NCI-H524 (cell line): ENCODE results near the gene TMEM119.
A peak's percentile ranks its signal among the peaks of the same experiment; 100 is the strongest.
"Not testable (repeated sequence)": the region's sequence is repeated elsewhere in the genome, so short reads cannot be mapped to it uniquely, and the experiment has no call there.

Experiments used
- DNase-seq, 2 experiments: peaks; one replicate each; lab custom pipeline; 2025; lab: John Stamatoyannopoulos, UW

Gene TMEM119

DNA sequence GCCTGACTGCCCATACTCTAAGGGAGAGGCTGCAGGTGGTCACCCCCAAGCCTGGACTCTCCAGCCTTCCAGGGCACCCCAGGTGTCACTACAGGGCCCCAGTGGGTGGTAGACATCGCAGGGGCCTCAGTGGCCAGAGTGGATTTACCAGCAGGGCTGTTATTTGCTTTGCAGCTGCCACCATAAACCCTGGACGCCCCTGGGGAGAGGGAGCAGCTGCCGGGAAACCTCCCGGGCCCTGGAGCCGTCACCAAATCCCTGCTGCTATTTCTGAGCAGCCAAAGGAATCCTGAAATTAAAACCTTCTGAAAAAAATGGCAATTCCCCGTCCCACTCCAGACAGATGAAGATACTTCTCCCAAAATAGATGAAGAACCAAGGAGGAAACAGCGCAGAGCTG is 13.9 kb downstream of the TMEM119 start:
- peak; percentile 61 to 76 for DNase-seq

DNA sequence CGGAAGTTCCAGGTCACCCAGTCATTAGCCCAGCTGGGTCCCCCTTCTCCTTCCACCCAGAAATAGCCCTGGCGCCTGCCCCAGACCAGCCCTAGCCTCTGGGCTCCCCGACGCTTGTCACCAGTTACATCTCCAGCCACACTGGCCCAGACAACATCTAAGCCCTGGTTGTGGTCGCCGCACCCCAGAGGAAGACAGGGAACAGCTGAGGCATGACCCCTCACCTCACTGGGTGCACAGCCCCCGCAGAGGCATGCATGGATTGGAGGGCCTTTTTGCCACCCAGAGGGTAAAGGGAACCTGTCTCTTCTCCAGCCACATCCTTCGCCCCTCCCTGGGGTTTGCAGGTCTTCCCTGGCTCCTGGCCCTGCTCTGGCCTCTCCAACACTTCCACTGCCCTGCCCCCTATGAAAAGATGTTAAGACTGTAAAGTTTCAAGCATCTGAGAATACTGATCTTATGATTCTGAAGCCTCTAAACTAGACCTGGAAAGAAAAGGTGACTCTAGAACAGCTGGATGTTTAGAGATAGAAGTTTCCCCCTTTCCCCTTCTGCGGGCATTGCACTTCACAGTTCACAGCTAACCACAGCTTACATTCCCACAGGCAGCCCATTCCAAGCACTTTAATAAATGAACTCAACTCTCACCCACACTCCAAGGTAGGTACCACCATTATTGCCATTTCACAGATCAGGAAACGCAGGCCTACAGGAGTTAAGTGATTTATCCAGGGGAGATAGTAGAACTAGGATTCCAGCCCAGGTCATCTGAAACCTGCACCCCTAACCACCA is 14.7 kb downstream of the TMEM119 start:
- no peak for DNase-seq

DNA sequence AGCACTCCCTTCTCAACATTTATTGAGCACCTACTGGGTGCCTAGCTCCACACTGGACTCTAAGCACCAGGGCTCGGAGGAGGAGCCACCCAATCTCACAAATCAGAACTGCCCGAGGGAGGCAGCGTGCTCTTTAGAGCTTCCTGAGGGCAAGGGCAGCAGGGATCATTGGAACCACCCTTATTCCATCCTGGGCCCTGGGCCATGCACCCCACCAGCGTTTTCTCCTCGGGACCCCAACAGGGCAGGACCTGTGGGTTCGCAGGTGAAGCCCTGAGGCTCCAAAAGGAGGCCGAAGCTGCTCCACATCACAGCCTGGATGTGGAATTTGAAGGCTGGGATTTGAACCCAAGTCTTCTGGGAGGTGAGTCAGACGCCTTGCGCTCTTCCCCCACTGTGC is 15.4 kb downstream of the TMEM119 start:
- DNase-seq, result no peak

DNA sequence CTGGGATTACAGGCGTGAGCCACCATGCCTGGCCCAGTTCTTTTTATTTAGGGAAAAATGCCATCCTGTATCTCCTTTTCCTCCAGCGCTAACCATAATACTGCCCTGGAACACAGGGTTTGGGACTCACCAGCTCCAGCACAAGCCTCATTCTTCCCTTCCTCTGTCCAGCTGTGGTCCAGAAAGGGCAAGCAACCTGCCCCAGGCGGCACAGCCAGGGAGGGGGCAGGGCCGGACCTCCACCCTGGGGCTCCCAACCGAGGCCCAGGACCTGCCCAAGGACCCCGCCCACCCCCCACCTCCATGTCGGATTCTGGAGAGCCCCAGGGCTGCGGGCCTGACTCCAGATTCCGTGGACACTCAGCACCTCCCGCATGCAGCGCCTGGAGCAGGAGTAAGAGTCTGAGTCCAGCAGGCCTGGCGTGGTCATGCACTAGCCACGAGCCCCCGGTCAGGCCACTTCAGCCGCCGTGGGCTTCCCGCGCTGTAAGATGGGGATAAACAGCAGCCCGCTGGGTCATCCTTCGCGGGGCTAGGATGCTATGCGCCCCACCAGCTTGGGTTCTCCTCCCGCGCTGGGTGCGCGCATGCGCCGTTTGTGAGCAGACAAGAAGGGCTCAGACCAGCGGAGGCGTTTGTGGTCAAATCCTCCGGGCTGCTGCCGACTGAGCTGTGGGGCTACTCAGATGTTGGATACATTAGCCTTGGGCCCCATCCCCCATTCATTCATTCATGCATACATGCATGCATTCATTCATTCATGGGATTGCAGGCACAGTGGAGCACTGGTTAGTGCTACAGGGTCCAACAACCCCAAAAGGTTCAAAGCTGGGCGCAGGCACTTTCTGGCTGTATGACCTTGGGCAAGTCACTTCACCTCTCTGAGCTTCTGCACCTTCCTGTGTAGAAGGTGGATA is 16.3 kb downstream of the TMEM119 start:
- DNase-seq, result no peak

DNA sequence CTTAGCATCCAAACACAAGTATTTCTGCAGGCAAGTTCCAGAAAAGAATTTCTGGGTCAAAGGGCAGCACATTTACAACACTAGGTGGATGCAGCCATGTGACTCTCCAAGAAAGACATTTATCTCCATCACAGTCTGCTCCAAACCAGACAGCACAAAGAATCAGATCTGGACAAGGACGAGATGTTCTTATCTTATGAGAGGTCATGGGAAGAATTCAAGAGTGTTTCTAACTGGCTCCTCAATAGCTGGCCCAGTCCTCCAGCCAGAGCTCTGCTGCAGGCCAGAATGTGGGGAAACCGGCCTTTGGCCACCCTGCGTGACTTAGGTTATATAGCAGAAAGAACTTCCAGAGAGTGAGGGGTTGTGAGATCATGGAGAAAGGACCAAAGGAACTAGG is 17.4 kb downstream of the TMEM119 start:
- DNase-seq, result no peak

DNA sequence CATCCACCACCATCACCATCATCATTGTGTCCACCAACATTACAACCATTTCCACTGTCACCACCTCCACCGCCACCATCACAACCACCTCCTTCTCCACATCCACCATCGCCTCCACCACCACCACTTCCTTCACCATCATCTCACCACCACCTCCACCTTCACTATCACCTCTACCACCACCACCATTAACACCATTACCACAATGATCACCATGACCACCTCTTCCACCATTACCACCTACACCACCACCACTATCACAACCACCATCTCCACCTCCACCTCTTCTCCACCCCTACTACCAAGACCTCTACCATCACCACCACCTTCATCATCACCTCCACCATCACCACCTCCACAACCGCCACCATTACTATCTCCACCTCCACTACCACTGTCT is 19.1 kb downstream of the TMEM119 start:
- DNase-seq, result no peak

DNA sequence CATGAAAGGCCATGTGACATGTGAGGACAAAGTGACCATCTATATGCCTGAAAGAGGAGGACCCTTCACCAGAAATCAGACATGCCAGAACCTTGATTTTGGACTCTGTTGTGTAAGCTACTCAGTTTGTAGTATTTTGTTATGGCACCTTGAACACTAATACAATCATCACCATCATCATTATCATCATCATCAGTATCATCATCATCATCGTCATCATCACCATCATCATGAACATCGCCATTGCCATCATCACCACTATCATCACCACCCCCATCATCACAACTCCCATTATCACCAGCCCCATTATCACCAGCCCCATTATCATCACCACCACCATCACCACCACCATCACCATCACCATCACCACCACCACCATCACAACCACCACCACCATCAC is 19.6 kb downstream of the TMEM119 start:
- no peak for DNase-seq

DNA sequence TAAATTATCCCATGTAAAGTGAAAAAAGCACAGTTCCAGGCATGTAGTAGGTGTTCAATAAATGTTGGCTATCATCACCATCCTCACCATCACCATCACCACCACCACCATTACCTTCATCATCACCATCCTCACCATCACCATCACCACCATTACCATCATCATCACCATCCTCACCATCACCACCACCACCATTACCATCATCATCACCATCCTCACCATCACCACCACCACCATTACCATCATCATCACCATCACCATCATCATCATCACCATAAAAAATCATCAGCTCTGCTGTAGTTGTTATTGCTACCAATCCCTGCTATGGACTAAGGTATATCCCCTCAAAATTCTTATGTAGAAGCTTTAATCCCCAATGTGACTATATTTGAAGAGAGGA is 20.4 kb downstream of the TMEM119 start:
- no peak for DNase-seq

DNA sequence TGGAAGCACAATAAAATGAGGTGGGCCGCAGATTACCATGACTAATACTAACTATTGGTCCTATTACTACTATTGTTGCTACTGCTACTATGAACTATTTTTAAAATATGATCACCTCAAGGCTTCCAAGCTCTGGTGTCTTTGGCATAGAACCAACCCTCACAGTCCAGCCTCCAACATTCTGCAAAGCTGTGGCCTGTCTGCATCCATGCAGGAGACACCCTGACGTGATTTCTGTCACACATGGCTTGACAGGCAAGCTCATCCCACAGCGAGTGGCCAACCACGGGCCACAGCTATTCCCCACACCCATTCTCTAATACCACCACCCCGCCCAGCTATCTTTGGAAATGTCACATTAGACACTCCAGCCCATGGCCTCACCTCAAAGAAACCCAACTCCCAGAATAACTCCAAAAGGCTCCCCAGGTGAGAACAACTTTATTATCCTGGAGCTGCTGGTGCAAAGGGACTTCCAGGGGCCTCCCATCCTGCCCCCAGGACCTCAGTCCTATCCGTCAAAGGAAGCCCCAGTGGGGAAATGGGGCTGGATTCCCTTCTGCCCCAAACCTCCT is 21.1 kb downstream of the TMEM119 start:
- no peak for DNase-seq

DNA sequence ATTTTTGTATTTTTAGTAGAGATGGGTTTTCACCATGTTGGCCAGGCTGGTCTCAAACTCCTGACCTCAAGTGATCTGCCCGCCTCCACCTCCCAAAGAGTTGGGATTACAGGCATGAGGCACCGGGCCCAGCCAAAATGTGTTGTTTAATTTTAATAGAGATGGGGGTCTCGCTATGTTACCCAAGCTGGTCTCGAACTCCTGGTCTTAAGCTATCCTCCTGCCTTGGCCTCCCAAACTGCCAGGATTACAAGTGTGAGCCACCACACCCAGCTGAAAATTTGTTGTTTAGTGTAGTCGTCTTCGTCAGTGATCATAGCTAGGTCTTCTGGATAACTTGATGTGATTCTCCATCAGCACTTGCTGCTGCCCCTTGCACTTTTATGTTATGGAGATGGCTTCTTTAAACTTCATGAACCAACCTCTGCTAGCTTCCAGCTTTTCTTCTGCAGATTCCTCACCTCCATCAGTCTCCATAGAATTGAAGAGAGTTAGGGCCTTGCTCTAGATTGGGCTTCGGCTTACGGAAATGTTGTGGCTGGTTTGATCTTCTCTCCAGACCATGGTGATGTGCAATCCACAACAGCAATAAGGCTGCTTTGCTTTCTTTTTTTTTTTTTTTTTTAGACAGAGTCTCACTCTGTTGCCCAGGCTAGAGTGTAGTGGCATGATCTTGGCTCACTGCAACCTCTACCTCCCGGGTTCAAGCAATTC is 22.5 kb downstream of the TMEM119 start:
- DNase-seq, result no peak

DNA sequence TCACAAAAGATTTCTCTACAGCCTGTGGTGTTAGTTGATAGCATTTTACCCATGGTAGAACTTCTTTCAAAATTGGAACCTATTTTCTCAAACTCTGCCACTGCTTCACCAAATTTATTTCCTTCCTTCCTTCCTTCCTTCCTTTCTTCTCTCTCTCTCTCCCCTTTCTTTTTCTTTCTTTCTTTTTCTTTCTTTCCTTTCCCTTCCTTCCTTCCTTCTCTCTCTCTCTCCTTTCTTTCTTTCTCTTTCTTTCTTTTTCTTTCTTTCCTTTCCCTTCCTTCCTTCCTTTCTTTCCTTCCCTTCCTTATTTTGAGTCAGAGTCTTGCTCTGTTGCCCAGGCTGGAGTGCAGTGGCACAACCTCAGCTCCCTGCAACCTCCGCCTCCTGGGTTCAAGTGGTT is 23.6 kb downstream of the TMEM119 start:
- not testable (repeated sequence) for DNase-seq

DNA sequence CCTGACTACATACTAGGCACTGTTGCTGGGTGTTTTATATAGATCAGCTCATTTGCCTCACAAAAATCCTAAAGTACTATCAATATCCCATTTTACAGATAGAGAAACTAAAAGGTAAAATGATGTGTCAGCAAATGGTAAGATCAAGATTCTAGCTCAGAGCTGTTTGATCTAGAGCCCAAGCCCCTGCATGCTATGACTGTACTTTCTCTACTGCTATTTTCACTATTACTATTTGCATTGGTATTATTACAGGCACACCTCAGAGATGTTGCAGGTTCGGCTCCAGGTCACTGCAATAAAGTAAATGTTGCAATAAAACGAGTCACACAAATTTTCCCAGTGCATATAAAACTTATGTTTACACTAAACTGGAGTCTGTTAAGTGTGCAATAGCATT is 24.6 kb downstream of the TMEM119 start:
- no peak for DNase-seq

DNA sequence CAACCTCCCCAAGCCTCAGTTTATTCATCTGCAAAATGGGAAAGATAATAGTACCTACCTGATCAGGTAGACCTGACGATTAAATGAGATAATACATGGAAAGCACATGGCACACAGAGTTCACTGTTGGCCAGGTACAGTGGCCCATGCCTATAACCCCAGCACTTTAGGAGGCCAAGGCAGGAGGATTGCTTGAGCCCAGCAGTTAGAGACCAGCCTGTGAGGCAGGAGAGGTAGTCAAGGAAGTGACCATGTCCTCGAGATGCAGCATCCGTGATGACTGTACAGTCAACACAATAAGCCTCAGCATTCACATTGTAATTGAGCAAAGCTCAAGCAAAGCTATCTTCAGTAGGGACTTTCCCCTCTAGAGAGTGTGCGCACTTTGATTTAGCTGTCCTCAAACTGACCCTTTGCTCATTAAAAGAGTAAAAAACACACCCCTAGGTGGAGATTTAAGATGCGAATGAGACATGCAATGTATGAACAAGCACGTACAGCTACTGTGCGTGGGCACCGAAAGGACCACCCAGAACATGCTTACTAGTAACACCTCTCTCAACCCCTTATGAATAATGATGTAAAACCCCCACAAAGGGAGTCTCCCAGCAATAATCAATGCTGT is 25.6 kb downstream of the TMEM119 start:
- DNase-seq, result no peak

DNA sequence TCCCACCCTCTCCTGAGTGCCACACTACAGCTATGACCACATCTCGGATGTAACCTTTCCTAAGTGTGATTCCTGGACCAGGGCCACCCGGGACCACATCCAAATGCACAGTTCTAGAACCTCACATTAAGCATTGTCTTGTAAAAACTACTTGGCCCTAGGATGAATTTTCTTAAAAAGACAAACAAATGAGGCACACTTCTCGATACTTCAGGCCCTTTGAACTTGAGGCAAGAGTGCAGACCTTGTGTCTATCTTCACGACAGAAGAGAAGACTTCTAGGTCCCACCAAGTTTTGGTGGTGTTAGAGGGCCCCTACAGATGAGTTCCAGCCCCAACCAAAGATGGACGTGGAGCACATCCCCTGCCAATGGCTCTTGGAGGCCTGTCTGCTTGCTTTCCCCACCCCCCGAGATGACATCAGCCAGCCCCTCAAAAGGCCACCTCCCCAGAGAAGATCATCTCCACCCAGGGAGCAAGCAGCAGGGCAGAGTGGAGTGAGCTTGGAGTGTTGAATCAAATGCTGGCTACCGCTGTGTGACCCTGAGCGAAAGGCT is 26.2 kb downstream of the TMEM119 start:
- DNase-seq, result no peak

DNA sequence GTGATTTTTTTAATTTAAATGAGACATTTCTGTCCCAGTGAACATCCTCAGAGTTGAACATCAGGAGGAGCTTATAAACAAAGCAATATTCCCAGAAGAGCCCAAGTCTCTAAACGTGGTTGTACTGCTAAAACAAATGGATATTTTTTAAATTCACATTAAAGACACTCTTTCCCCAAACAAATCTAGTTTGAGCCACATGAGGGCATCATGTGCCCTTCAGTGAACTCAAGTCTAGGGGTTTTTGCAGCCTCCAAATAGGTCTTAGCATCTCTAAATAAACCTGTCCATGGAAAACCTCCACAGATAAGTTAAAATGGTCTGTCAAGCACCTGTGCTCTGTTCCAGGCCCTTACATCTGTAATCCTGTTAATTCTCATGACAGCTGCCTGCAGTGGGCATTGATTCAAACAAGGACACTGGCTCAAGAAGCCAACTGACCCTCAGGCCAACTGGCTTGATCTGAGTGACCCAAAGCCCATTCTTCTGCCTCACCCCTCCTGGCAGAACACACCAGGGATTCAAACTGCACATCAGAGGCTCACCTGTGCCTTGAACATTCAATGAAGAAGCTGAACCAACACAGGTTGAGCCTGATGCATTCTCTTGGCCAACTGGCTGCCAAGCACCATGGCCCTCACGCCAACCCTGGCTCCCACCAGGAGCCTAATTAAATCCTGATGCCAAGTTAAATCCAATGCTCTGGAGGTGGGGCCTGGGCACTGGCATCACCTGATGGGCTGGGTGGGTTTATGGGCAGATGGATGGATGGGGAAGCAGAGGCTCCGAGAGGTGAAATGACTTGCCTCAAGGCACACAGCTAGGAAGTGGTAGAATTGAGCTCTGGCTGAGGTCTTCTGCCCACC is 26.9 kb downstream of the TMEM119 start:
- peak in 1 of 2 experiments; percentile 56 for DNase-seq

DNA sequence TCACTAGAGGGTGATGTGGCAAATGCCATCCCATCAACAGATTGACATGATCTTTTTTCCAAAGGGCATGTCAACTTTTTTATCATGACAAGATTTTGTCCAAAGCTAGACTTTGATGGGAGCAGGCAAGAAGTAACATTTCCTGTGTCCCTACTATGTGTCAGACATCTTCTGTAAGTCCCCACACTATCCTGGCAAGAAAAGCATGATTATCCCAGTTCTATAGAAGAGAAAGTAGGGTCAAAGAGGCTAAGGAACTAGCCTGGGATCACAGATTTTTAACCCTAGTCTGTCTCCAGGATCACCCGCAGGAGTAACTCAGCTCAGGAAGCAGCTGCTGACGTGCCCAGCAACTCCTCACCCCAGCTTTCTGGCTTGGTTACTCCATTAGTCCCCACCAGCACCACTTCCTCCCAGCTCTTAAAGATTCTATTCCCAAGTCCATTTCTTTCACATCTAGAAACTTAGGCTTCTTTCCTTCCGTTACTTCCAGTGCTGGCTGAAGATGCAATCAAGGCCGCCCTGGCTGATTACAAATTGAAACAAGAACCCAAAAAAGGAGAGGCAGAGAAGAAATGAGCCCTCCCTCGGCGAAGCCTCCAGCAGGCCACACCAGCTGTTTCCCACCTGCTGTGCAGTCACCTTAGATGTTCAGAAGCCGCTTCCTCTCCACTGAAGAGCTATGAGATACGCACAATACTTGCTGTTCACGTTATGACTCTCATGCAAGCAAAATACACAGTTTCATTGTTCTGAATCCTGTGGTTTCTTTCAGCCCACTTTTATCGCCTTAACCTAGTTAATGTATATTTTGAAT is 29.3 kb downstream of the TMEM119 start:
- peak; percentile 55 to 77 for DNase-seq

DNA sequence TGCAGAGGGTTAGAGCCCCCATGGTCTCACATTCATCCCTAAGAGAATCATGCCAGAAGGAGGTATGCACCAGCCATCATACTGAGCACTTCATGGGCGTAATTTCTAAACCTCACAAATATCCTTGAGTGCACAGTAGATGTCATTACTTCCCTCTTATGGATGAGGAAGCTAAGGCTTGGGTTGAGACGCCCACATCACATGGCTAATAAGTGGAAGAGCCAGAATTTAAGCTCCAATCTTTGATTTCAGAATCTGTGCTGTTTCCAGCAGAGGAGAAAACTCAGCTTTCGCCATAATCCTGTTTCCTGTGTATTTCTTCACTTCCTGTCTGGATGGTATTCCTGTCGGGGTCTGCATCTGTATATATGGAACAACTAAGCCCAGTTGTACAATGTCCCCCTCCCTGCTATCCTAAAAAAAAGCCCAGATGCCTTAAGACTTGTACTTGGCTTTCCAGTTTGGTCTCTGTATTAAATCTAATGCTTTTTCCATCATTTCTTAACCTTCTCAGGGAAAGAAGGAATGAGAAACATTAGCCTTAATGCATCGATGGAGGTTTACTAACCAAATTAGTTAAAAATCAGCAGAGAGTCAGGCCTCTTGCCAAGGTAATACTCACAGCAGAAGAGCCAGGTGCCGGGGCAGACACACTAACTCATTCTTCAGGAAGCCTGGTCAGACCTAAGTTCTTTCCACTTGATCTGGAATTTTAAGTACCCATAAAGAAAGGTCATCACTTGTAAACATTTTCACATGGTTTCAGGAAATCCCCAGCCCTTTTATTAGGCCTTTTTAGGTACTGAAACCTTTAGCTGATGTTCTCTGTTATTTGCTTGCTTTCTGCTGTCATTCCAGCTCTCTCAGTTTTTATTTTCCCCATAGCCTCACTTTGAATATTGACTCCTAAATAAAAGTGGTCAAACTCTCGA is 30.2 kb downstream of the TMEM119 start:
- no peak for DNase-seq

DNA sequence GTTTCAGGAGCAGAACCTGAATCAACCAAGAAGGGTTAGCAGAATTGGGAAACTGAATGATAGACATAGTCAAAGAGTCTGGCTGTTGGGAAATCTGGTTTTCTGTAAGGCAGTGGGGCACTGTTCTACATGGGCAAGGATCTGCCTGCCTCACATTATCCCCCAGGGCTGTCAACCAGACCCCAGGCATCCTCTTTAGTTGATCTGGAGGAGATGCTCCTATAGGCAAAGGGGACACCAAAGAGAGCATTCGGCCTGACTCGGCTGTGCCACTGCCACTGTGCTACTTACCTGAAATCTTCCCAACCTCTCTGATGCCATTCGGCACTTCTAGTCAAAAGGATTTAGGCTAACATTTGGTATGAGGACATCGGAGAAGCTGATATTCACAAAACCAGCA is 31.4 kb downstream of the TMEM119 start:
- DNase-seq, result no peak
